ENCODE measurements around the gene MERTK.

- no peak for TF ChIP-seq CTCF (IDR thresholded peaks at IDR 0.05)
- TF ChIP-seq TCF7L2 (IDR thresholded peaks at IDR 0.05; ENCODE audit: low read depth, low read length) = no peak
- no peak for TF ChIP-seq POLR2AphosphoS5 (IDR thresholded peaks at IDR 0.05; ENCODE audit: low read depth, low read length)
Observed at GRCh38 chr2:111951486-111951885, 53.1 kb downstream of the MERTK start.
